AG04450 (cell line): ENCODE results near the gene PDK1. TPM values are rescaled to one million over a fixed set of nuclear protein-coding genes. Genes with fewer than 3 reads are reported as not detected.
"Not testable (repeated sequence)": the region's sequence is repeated elsewhere in the genome, so short reads cannot be mapped to it uniquely, and the experiment has no call there.

Experiments
- CTCF ChIA-PET: fragments of 300-600, 350-600 bp; formaldehyde crosslinking; extraction: SDS; loops from one replicate; lab custom pipeline; 2022; ENCODE audit warnings: antibody characterized with exemption, inconsistent platforms; lab: Charles Lee
- POLR2A ChIA-PET: fragments of 350-600 bp; formaldehyde crosslinking; extraction: SDS; loops from one replicate; lab custom pipeline; 2021; ENCODE audit warnings: antibody characterized with exemption, inconsistent platforms; lab: Yijun Ruan, JAX
- DNase-seq: peaks from one replicate; pipeline ENCODE4 v3.0.0-alpha.2; 2011; ENCODE audit warnings: low read depth, low spot score
- H3K27ac ChIP-seq: one replicate; pipeline ENCODE4 v1.5.1; 2012; ENCODE audit warnings: low read depth, low read length, control low read depth
- H3K27me3 ChIP-seq: one replicate; pipeline ENCODE4 v1.6.0; 2012; ENCODE audit warnings: low read length; ENCODE audit not compliant: control insufficient read depth, insufficient read depth
- H3K4me3 ChIP-seq: 2 replicates; pipeline ENCODE4 v1.5.1; 2011; ENCODE audit warnings: mild to moderate bottlenecking, low read depth, low read length, control low read depth
- H3K9me3 ChIP-seq: 2 replicates; pipeline ENCODE4 v1.5.1; 2012; ENCODE audit warnings: low read length; ENCODE audit not compliant: control insufficient read depth, insufficient read depth
- CTCF ChIP-seq: IDR thresholded peaks from 2 replicates; pipeline ENCODE4 v1.5.1; 2011; ENCODE audit warnings: low read depth, low read length, control low read depth, inconsistent platforms
- polyA plus RNA-seq: library from polyadenylated mRNA; depleted of rRNA; stranded (reverse); fragments of >200 nt; gene quantifications from 2 replicates; pipeline ENCODE4 v1.2.3, GENCODE V29; 2011

PDK1 gene
- polyA plus RNA-seq, 1 experiment: 32.8 TPM

GRCh38 chr2:172578054-172578453, 22.2 kb downstream of the PDK1 start:
- CTCF ChIA-PET: no interaction called here
- no peak for DNase-seq
- Histone ChIP-seq H3K27me3 (no peaks in the 10 kb centered on the region), H3K9me3 (peaks cover 12% of the 10 kb centered on the region), H3K4me3 (no peak overlapping the region), H3K27ac (no peak overlapping the region)
- TF ChIP-seq CTCF: no peak
- POLR2A ChIA-PET: no interaction called here

GRCh38 chr2:172578860-172579512, 23.1 kb downstream of the PDK1 start:
- H3K27me3 ChIP-seq: no peaks in the 10 kb centered on the region
- H3K4me3 ChIP-seq: no peak overlapping the region
- CTCF ChIA-PET: interaction anchor here (0.6 to 3.3 kb wide), 2 partner anchors 15 to 352 kb away, joined by 3 to 12 read pairs; no protein-coding TSS in a partner anchor
- DNase-seq: no peak
- POLR2A ChIA-PET: no interaction called here
- peaks cover 12% of the 10 kb centered on the region for H3K9me3 ChIP-seq
- no peak for TF ChIP-seq CTCF
- no peak overlapping the region for H3K27ac ChIP-seq

GRCh38 chr2:172580544-172580943, 24.7 kb downstream of the PDK1 start:
- CTCF ChIA-PET: interaction anchor here (1.0 to 3.3 kb wide), 3 partner anchors 9 to 113 kb away, joined by 3 to 12 read pairs (median 4); no protein-coding TSS in a partner anchor
- Histone ChIP-seq H3K4me3 (no peak overlapping the region), H3K9me3 (peaks cover 10% of the 10 kb centered on the region), H3K27ac (no peak overlapping the region), H3K27me3 (no peaks in the 10 kb centered on the region)
- DNase-seq: no peak
- POLR2A ChIA-PET: no interaction called here
- no peak for TF ChIP-seq CTCF

GRCh38 chr2:172582656-172583055, 26.8 kb downstream of the PDK1 start:
- H3K4me3 ChIP-seq: no peak overlapping the region
- peaks cover 5% of the 10 kb centered on the region for H3K9me3 ChIP-seq
- ChIA-PET POLR2A (no interaction called here), CTCF (interaction anchor here (3.4 kb wide), 1 partner anchor 11 kb away, joined by 15 read pairs; no protein-coding TSS in a partner anchor)
- no peak for TF ChIP-seq CTCF
- no peaks in the 10 kb centered on the region for H3K27me3 ChIP-seq
- DNase-seq: no peak
- H3K27ac ChIP-seq: no peak overlapping the region

GRCh38 chr2:172586245-172586891, 30.5 kb downstream of the PDK1 start:
- H3K9me3 ChIP-seq: no peaks in the 10 kb centered on the region
- CTCF ChIA-PET: interaction anchor here (1.8 kb wide), 1 partner anchor 124 kb away, joined by 6 read pairs; no protein-coding TSS in a partner anchor
- H3K27me3 ChIP-seq: no peaks in the 10 kb centered on the region
- TF ChIP-seq CTCF: no peak
- DNase-seq: no peak
- POLR2A ChIA-PET: no interaction called here
- H3K4me3 ChIP-seq: no peak overlapping the region
- no peak overlapping the region for H3K27ac ChIP-seq

- H3K27me3 ChIP-seq, H3K4me3 ChIP-seq, DNase-seq, H3K27ac ChIP-seq, H3K9me3 ChIP-seq, POLR2A ChIA-PET: not testable (repeated sequence)
- CTCF ChIA-PET: interaction anchor here (1.3 to 1.8 kb wide), 2 partner anchors 123 to 345 kb away, joined by 3 to 6 read pairs; no protein-coding TSS in a partner anchor
Measured at GRCh38 chr2:172587231-172587630, 31.3 kb downstream of the PDK1 start.
